ENCODE measurements around the gene CDKL1.

DNA sequence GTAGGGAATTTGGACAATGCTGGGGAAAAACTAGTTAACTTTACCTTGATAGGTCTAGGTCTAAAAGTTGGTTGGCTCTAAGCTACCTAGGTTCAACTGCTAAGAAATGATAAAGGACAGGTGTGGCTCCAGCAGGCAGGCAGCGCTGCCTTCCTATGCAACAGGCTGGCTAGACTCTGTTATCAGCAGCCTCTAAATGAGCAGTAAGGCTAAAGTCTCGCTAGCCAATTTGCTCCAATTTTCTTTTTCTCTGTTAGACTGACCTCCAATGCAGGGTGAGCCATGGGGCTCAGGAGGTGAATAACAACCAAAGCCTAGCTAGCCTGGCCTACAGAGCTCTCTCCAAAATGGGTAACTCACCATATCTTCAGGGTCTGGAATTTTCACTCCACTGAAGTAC is 58.1 kb downstream of the CDKL1 start:
- no peak for TF ChIP-seq CTCF (IDR thresholded peaks at IDR 0.05)
- TF ChIP-seq EZH2 (IDR thresholded peaks at IDR 0.05): no peak
- no peak for TF ChIP-seq EZH2phosphoT487 (IDR thresholded peaks at IDR 0.05)
